ENCODE data around the gene PPP1R13B.
"Not testable (repeated sequence)": the region's sequence is repeated elsewhere in the genome, so short reads cannot be mapped to it uniquely, and the experiment has no call there.

Gene PPP1R13B

GRCh38 chr14:103858063-103858781 lies 10.8 kb upstream of the PPP1R13B start:
- DNase-seq = no peak

- no peak for DNase-seq
Measured at GRCh38 chr14:103857256-103857655, 9.9 kb upstream of the PPP1R13B start.

GRCh38 chr14:103856607-103857006 lies 9.2 kb upstream of the PPP1R13B start:
- DNase-seq = no peak

GRCh38 chr14:103856105-103856504 lies 8.7 kb upstream of the PPP1R13B start:
- no peak for DNase-seq

GRCh38 chr14:103855734-103856095 lies 8.3 kb upstream of the PPP1R13B start:
- DNase-seq = no peak

- DNase-seq = no peak
Measured at GRCh38 chr14:103854822-103855733, 7.7 kb upstream of the PPP1R13B start.

GRCh38 chr14:103854017-103854808 lies 6.8 kb upstream of the PPP1R13B start:
- DNase-seq = no peak

- no peak for DNase-seq
Measured at GRCh38 chr14:103849151-103849886, 1.9 kb upstream of the PPP1R13B start.

- no peak for DNase-seq
Measured at GRCh38 chr14:103848175-103849077, 1.1 kb upstream of the PPP1R13B start.

GRCh38 chr14:103846543-103847450 lies 578 bp downstream of the PPP1R13B start:
- DNase-seq = peak in 1 of 2 donors; percentile 29

GRCh38 chr14:103846097-103846496 lies 1.3 kb downstream of the PPP1R13B start:
- no peak for DNase-seq

- DNase-seq = no peak
Measured at GRCh38 chr14:103845327-103845726, 2.0 kb downstream of the PPP1R13B start.

GRCh38 chr14:103841265-103841664 lies 6.1 kb downstream of the PPP1R13B start:
- not testable (repeated sequence) for DNase-seq

- no peak for DNase-seq
Measured at GRCh38 chr14:103840014-103840413, 7.4 kb downstream of the PPP1R13B start.

- DNase-seq = no peak
Measured at GRCh38 chr14:103839579-103839978, 7.8 kb downstream of the PPP1R13B start.

GRCh38 chr14:103838117-103838516 lies 9.3 kb downstream of the PPP1R13B start:
- DNase-seq = no peak

- no peak for DNase-seq
Measured at GRCh38 chr14:103836976-103837725, 10.2 kb downstream of the PPP1R13B start.

- DNase-seq = no peak
Measured at GRCh38 chr14:103834956-103835355, 12.4 kb downstream of the PPP1R13B start.

- DNase-seq = no peak
Measured at GRCh38 chr14:103833711-103834110, 13.7 kb downstream of the PPP1R13B start.

GRCh38 chr14:103832046-103832445 lies 15.3 kb downstream of the PPP1R13B start:
- no peak for DNase-seq

Measured in stimulated activated CD4-positive, alpha-beta T cell treated with anti-CD3 and anti-CD28 coated beads, Interleukin-2, amount 100 ng/mL, for 24 hours (primary cell).